ENCODE measurements around the gene GABBR2. TPM values are rescaled to one million over a fixed set of nuclear protein-coding genes. Genes with fewer than 3 reads are reported as not detected.

GABBR2 gene
- total and polyA plus RNA-seq, 2 donors (not counting 1 experiment from before 2014, with no cell fraction given) = 0.03 TPM; not detected in 1

DNA sequence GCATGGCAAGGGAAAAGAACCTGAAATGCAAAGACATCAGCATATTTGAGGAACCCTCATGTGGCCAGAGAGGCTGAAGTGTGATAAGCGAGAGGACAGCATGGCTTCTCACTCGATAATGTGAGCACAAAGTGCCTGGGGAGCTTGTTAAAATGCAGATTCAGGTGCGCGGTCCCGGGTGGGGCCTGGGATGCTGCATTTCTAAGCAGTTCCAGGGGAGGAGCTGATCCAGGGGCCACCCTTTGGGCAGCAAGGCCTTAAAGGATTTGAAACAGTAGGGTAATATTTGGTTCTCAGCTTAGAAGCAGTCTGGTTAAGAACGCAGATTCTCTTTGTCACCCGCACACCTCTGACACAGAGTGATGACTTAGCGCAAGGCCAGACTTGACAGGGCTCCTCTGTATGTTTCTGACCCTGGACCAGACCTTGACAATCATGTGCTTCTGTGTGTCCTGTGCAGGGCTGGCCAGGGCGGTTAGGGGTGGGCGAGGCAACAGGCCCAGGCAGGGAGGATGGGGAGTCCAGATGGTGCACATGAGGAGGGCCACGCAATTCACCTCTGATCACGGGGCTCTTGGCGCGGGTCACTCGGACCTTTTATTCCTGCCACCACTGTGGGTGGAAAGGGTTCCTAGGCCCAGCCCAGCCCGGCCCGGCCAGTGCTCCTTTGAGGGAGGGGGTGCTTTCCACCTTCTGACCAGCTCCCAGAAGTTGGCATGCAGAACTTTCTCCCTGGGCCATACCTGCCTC is 390.5 kb downstream of the GABBR2 start:
- H3K27ac ChIP-seq (ENCODE audit: low read length in 2 of 2) = no peak overlapping the region
- DNase-seq = no peak
- peaks cover 2% of the 10 kb centered on the region for H3K4me1 Mint-ChIP-seq
- no peaks in the 10 kb centered on the region for H3K79me2 ChIP-seq (ENCODE audit: control insufficient read depth, insufficient read depth, low read length)
- no peak overlapping the region for H3K9ac ChIP-seq (ENCODE audit: low read length)
- no peak for ATAC-seq (ENCODE audit: low read depth)
- no peak for TF ChIP-seq EZH2 (IDR thresholded peaks at IDR 0.05; ENCODE audit: borderline replicate concordance, insufficient read depth, low read depth, low read length, poor library complexity, severe bottlenecking)
- TF ChIP-seq, protein P1, sequence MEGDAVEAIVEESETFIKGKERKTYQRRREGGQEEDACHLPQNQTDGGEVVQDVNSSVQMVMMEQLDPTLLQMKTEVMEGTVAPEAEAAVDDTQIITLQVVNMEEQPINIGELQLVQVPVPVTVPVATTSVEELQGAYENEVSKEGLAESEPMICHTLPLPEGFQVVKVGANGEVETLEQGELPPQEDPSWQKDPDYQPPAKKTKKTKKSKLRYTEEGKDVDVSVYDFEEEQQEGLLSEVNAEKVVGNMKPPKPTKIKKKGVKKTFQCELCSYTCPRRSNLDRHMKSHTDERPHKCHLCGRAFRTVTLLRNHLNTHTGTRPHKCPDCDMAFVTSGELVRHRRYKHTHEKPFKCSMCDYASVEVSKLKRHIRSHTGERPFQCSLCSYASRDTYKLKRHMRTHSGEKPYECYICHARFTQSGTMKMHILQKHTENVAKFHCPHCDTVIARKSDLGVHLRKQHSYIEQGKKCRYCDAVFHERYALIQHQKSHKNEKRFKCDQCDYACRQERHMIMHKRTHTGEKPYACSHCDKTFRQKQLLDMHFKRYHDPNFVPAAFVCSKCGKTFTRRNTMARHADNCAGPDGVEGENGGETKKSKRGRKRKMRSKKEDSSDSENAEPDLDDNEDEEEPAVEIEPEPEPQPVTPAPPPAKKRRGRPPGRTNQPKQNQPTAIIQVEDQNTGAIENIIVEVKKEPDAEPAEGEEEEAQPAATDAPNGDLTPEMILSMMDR (IDR thresholded peaks at IDR 0.05) = no peak
- no peaks in the 10 kb centered on the region for H3K36me3 ChIP-seq (replicated peaks in 1 of 2; ENCODE audit: control extremely low read depth in 1 of 2, control insufficient read depth in 1 of 2, extremely low read depth in 1 of 2, insufficient read depth in 2 of 2, low read length in 1 of 2)
- intact Hi-C loops (cut with micrococcal nuclease) = loop anchor here (5.0 to 10.0 kb wide), 3 partner anchors 207 to 679 kb away; partner anchors contain the start of gene GABBR2
- H3K27me3 ChIP-seq (replicated peaks in 1 of 4; ENCODE audit: control extremely low read depth in 1 of 4, control insufficient read depth in 3 of 4, insufficient read depth in 4 of 4, low read length in 3 of 4) = peaks cover 0 to 7% (median 1%) of the 10 kb centered on the region in 4 experiments
- H3K9me3 Mint-ChIP-seq (ENCODE audit: insufficient read depth) = no peaks in the 10 kb centered on the region
- H3K4me3 Mint-ChIP-seq = no peak overlapping the region
- H4K20me1 ChIP-seq (ENCODE audit: control insufficient read depth, insufficient read depth, low read length, poor library complexity, severe bottlenecking) = no peaks in the 10 kb centered on the region
- ChIA-PET CTCF (interaction anchor here (8.4 kb wide), 1 partner anchor 456 kb away, joined by 123 read pairs; no protein-coding TSS in a partner anchor), POLR2A (no interaction called here)
- 95% methylated on average over 10 of the region's 17 CpGs for whole genome bisulfite sequencing (ENCODE audit: insufficient coverage)
- H3K9me3 ChIP-seq (ENCODE audit: control extremely low read depth in 1 of 3, control insufficient read depth in 2 of 3, insufficient read depth in 1 of 3, low read length in 2 of 3) = peaks cover 0 to 3% (median 0%) of the 10 kb centered on the region in 3 donors
- H3K4me3 ChIP-seq (ENCODE audit: control extremely low read depth in 1 of 5, extremely low read depth in 1 of 5, insufficient read depth in 1 of 5, low read depth in 2 of 5, low read length in 4 of 5) = no peak overlapping the region
- H3K27ac Mint-ChIP-seq = no peak overlapping the region
- no peaks in the 10 kb centered on the region for H3K4me1 ChIP-seq (ENCODE audit: control insufficient read depth in 2 of 2, insufficient read depth in 2 of 2, low read length in 2 of 2)
- no peak overlapping the region for H3K4me2 ChIP-seq (replicated peaks; ENCODE audit: low read depth, low read length, poor library complexity, severe bottlenecking)
- H3K27me3 Mint-ChIP-seq = no peaks in the 10 kb centered on the region
- no peak overlapping the region for H2AFZ ChIP-seq (ENCODE audit: insufficient read depth, low read depth, low read length, poor library complexity, severe bottlenecking)

Data from B cell (primary cell).